IMR-90 (cell line): ENCODE data around the gene GH2. TPM values are rescaled to one million over a fixed set of nuclear protein-coding genes. Genes with fewer than 3 reads are reported as not detected.
A peak's percentile ranks its signal among the peaks of the same experiment; 100 is the strongest.
"Not testable (repeated sequence)": the region's sequence is repeated elsewhere in the genome, so short reads cannot be mapped to it uniquely, and the experiment has no call there.

Experiments used
- ATAC-seq: fragments of 200-7000 bp; cut with Tn5 transposase; 2 replicates; pipeline ENCODE4 v1.9.1; 2020; ENCODE audit warnings: low read depth, mild to moderate bottlenecking, moderate library complexity
- BruUV-seq: library from RNA; stranded (reverse); fragments of 400-500 nt; replicated peaks from 2 replicates; lab custom pipeline; 2021; lab: Mats Ljungman, UMichigan
- CTCF ChIA-PET: fragments of 300-600 bp; formaldehyde crosslinking; extraction: SDS; loops from one replicate; lab custom pipeline; 2021; ENCODE audit warnings: antibody characterized with exemption; lab: Yijun Ruan, JAX
- POLR2A ChIA-PET: fragments of 300-600 bp; sonication (Branson Sonifier 250); formaldehyde crosslinking; loops from one replicate; lab custom pipeline; 2022; ENCODE audit warnings: antibody characterized with exemption; ENCODE audit not compliant: unreplicated experiment; lab: Charles Lee
- DNase-seq: peaks from one replicate; pipeline ENCODE4 v3.0.0; 2013
- H2AFZ ChIP-seq: replicated peaks from 2 replicates; pipeline ENCODE3; 2013; ENCODE audit warnings: low read length, mild to moderate bottlenecking; ENCODE audit not compliant: poor library complexity
- H2AK5ac ChIP-seq: 2 replicates; pipeline ENCODE4 v1.6.1; 2013; ENCODE audit warnings: low read depth, low read length, inconsistent platforms
- H2AK9ac ChIP-seq: replicated peaks from 2 replicates; pipeline ENCODE3; 2013; ENCODE audit warnings: mild to moderate bottlenecking, low read depth, low read length, moderate library complexity; ENCODE audit not compliant: poor library complexity
- H2BK120ac ChIP-seq: 2 replicates; pipeline ENCODE4 v1.6.1; 2013; ENCODE audit warnings: low read depth, low read length, inconsistent platforms
- H2BK15ac ChIP-seq: 3 replicates; pipeline ENCODE4 v1.6.1; 2013; ENCODE audit warnings: low read depth, low read length, inconsistent platforms
- H2BK20ac ChIP-seq: 2 replicates; pipeline ENCODE4 v1.6.1; 2013; ENCODE audit warnings: low read depth, mild to moderate bottlenecking, inconsistent platforms, low read length, moderate library complexity
- H2BK5ac ChIP-seq: 2 replicates; pipeline ENCODE4 v1.6.1; 2013; ENCODE audit warnings: mild to moderate bottlenecking, low read depth, low read length, inconsistent platforms; ENCODE audit not compliant: poor library complexity, severe bottlenecking
- H3K14ac ChIP-seq: replicated peaks from 2 replicates; pipeline ENCODE4 v1.6.1; 2013; ENCODE audit warnings: low read depth, low read length, inconsistent platforms
- H3K18ac ChIP-seq: 2 replicates; pipeline ENCODE4 v1.6.1; 2013; ENCODE audit warnings: low read depth, low read length, control low read depth
- H3K23ac ChIP-seq: 2 replicates; pipeline ENCODE4 v1.6.1; 2013; ENCODE audit warnings: low read depth, low read length, inconsistent platforms
- H3K27ac ChIP-seq: 2 replicates; pipeline ENCODE4 v1.5.1; 2013; ENCODE audit warnings: mild to moderate bottlenecking, control low read depth, low read length; ENCODE audit not compliant: insufficient read depth
- H3K27me3 ChIP-seq: 2 replicates; pipeline ENCODE4 v1.6.1; 2013; ENCODE audit warnings: low read length; ENCODE audit not compliant: control insufficient read depth, insufficient read depth
- H3K36me3 ChIP-seq: 2 replicates; pipeline ENCODE4 v1.6.1; 2013; ENCODE audit warnings: low read length, mixed read lengths; ENCODE audit not compliant: control insufficient read depth, insufficient read depth
- H3K4ac ChIP-seq: 2 replicates; pipeline ENCODE4 v1.6.1; 2013; ENCODE audit warnings: low read depth, low read length, inconsistent platforms
- H3K4me1 ChIP-seq: 2 replicates; pipeline ENCODE4 v1.6.1; 2013; ENCODE audit warnings: low read length, mixed read lengths; ENCODE audit not compliant: control insufficient read depth, insufficient read depth
- H3K4me2 ChIP-seq: 2 replicates; pipeline ENCODE4 v1.6.1; 2013; ENCODE audit warnings: low read depth, mild to moderate bottlenecking, control low read depth, low read length, moderate library complexity
- H3K4me3 ChIP-seq: 2 replicates; pipeline ENCODE4 v1.5.1; 2013; ENCODE audit warnings: low read depth, mild to moderate bottlenecking, control low read depth, low read length, moderate library complexity; ENCODE audit not compliant: insufficient read depth
- H3K56ac ChIP-seq: 2 replicates; pipeline ENCODE4 v1.6.1; 2013; ENCODE audit warnings: low read length, inconsistent platforms; ENCODE audit not compliant: insufficient read depth; ENCODE audit errors: extremely low read depth
- H3K79me1 ChIP-seq, 2 experiments: 2 replicates each; pipeline ENCODE4 v1.6.1; 2013; ENCODE audit warnings: low read length in 2 of 2, inconsistent platforms in 1 of 2, low read depth in 1 of 2
- H3K9ac ChIP-seq: 2 replicates; pipeline ENCODE4 v1.6.1; 2013; ENCODE audit warnings: low read depth, low read length, control low read depth
- H3K9me1 ChIP-seq: 2 replicates; pipeline ENCODE4 v1.6.1; 2013; ENCODE audit warnings: low read length, inconsistent platforms; ENCODE audit not compliant: insufficient read depth
- H3K9me3 ChIP-seq: 2 replicates; pipeline ENCODE4 v1.6.1; 2013; ENCODE audit warnings: low read length; ENCODE audit not compliant: control insufficient read depth, insufficient read depth
- H4K20me1 ChIP-seq: 2 replicates; pipeline ENCODE4 v1.6.1; 2013; ENCODE audit warnings: low read length, inconsistent platforms; ENCODE audit not compliant: insufficient read depth
- H4K5ac ChIP-seq: 2 replicates; pipeline ENCODE4 v1.6.1; 2013; ENCODE audit warnings: mild to moderate bottlenecking, low read depth, low read length, control low read depth
- H4K8ac ChIP-seq, 2 experiments: 2 replicates each; pipeline ENCODE4 v1.6.1; 2013; ENCODE audit warnings: low read depth in 2 of 2, low read length in 2 of 2, control low read depth in 1 of 2, inconsistent platforms in 1 of 2
- H4K91ac ChIP-seq: 2 replicates; pipeline ENCODE4 v1.6.1; 2013; ENCODE audit warnings: low read depth, low read length, inconsistent platforms; ENCODE audit not compliant: insufficient read depth
- WGBS, 2 experiments: methylation state at CpG; one replicate each; pipeline versions ENCODE4 v1.1.5 to v1.1.7; 2013; ENCODE audit warnings: missing lambda C conversion rate in 2 of 2; ENCODE audit not compliant: insufficient read length in 1 of 2; ENCODE audit errors: extremely low coverage in 2 of 2; 5-methylcytosine and 5-hydroxymethylcytosine counted together
- dilution Hi-C: fragments of 300-500 bp; cut with HindIII; formaldehyde crosslinking; loops from one replicate; pipeline ENCODE4 v1.14.3; 2018; ENCODE audit warnings: low sequenced_read_pairs; ENCODE audit not compliant: unreplicated experiment
- in situ Hi-C: fragments of 300-500 bp; cut with MboI; formaldehyde crosslinking; loops from 3 replicates; pipeline ENCODE4 v1.14.3; 2019; ENCODE audit warnings: low sequenced_read_pairs, inconsistent platforms, mixed read lengths
- intact Hi-C: fragments of 100-400 bp; cut with micrococcal nuclease; formaldehyde crosslinking; loops from 2 replicates; pipeline ENCODE4 v1.10.0; 2022
- polyA plus RNA-seq, 3 experiments: library from polyadenylated mRNA; depleted of rRNA; stranded (reverse); fragments of >200 nt; gene quantifications; 2 replicates each; pipeline ENCODE4 v1.2.3, GENCODE V29; 2012; ENCODE audit warnings: low replicate concordance in 1 of 3
- total RNA-seq: library from RNA; depleted of rRNA; stranded (reverse); fragments of >200 nt; gene quantifications from 2 replicates; pipeline ENCODE4 v1.2.3, GENCODE V29; 2012

The GH2 gene
- total and polyA plus RNA-seq, 2 of the 4 experiments (the other 2 are of a cell fraction), result not detected

- H4K8ac ChIP-seq, H3K14ac ChIP-seq, H4K91ac ChIP-seq, H3K36me3 ChIP-seq, H2BK5ac ChIP-seq, H3K4me1 ChIP-seq, POLR2A ChIA-PET, H2BK120ac ChIP-seq, H3K9me3 ChIP-seq, H3K4me3 ChIP-seq, H2AK5ac ChIP-seq, H3K23ac ChIP-seq, H3K56ac ChIP-seq, H3K27ac ChIP-seq, H3K9ac ChIP-seq, H3K4me2 ChIP-seq, ATAC-seq, H2BK20ac ChIP-seq, BruUV-seq, H4K20me1 ChIP-seq, H3K18ac ChIP-seq, H3K4ac ChIP-seq, DNase-seq, H3K79me1 ChIP-seq, H4K5ac ChIP-seq, dilution Hi-C loops, H2BK15ac ChIP-seq, H2AK9ac ChIP-seq, H3K9me1 ChIP-seq: not testable (repeated sequence)
- in situ Hi-C loops, result loop anchor here (5.0 to 10.0 kb wide), 3 partner anchors 106 to 366 kb away; partner anchors contain the start of genes ERN1 and ICAM2
- intact Hi-C loops, result loop anchor here (1.0 to 10.0 kb wide), 5 partner anchors 27 to 366 kb away; no protein-coding TSS in a partner anchor
- no CpG with 5 or more reads among the region's 10 CpGs for WGBS, 2 experiments
- Histone ChIP-seq H3K27me3 (peaks cover 29% of the 10 kb centered on the region), H2AFZ (peak within 1 kb of the TSS; percentile 2)
- CTCF ChIA-PET, result interaction anchor here (0.7 to 2.7 kb wide), 10 partner anchors 10 to 215 kb away, joined by 3 to 21 read pairs (median 5); partner anchors contain the start of gene ICAM2
Observed at GRCh38 chr17:63918789-63919305, 37.1 kb upstream of the GH2 start, which contains the start of gene GH1. TSS of gene GH1 (minus strand) at chr17:63918839. CDS start at chr17:63918776, 63 bp downstream.
